Immature natural killer cell (primary cell): ENCODE measurements around the gene FBXO21. TPM values are rescaled to one million over a fixed set of nuclear protein-coding genes. Genes with fewer than 3 reads are reported as not detected.
"Not testable (repeated sequence)": the region's sequence is repeated elsewhere in the genome, so short reads cannot be mapped to it uniquely, and the experiment has no call there.

Experiments
- DNase-seq, 3 donors: peaks; one replicate each; pipeline ENCODE4 v3.0.0; 2022; ENCODE audit warnings: mixed read lengths in 1 of 3
- H3K27ac Mint-ChIP-seq, 6 donors: one replicate each; pipeline ENCODE4 v1.8.0; 2020; ENCODE audit warnings: mixed read lengths in 6 of 6, mild to moderate bottlenecking in 5 of 6, inconsistent platforms in 4 of 6, moderate library complexity in 3 of 6
- H3K27me3 Mint-ChIP-seq, 3 donors: one replicate each; pipeline ENCODE4 v1.8.0; 2020 to 2021; ENCODE audit warnings: low read depth in 3 of 3, mild to moderate bottlenecking in 3 of 3, mixed read lengths in 3 of 3, moderate library complexity in 3 of 3, inconsistent platforms in 1 of 3
- H3K36me3 Mint-ChIP-seq, 3 donors: one replicate each; pipeline ENCODE4 v1.8.0; 2020; ENCODE audit warnings: mixed read lengths in 3 of 3, inconsistent platforms in 2 of 3, mild to moderate bottlenecking in 2 of 3
- H3K4me1 Mint-ChIP-seq, 2 donors: one replicate each; pipeline ENCODE4 v1.8.0; 2020; ENCODE audit warnings: inconsistent platforms in 2 of 2, mild to moderate bottlenecking in 2 of 2, mixed read lengths in 2 of 2, moderate library complexity in 1 of 2
- H3K4me3 Mint-ChIP-seq, 5 donors: one replicate each; pipeline ENCODE4 v1.8.0; 2020; ENCODE audit warnings: mild to moderate bottlenecking in 5 of 5, mixed read lengths in 5 of 5, inconsistent platforms in 3 of 5, moderate library complexity in 3 of 5
- H3K9me3 Mint-ChIP-seq, 6 donors: one replicate each; pipeline ENCODE4 v1.8.0; 2020; ENCODE audit warnings: mild to moderate bottlenecking in 6 of 6, mixed read lengths in 6 of 6, inconsistent platforms in 4 of 6, moderate library complexity in 3 of 6
- polyA plus RNA-seq, 3 donors: library from polyadenylated mRNA; unstranded; fragments of 300-500 nt; fragmentation: Illumina TruSeq; gene quantifications; one replicate each; pipeline ENCODE4 v1.2.3, GENCODE V29; 2021

Gene FBXO21
- polyA plus RNA-seq, 3 donors from 2014 or later, result 32.2 to 52.7 (median 49.2) TPM

GRCh38 chr12:117213295-117213808 is 23.1 kb upstream of the FBXO21 start:
- no peak for DNase-seq
- H3K4me3 Mint-ChIP-seq, result no peak overlapping the region
- H3K27me3 Mint-ChIP-seq, result peaks cover 0 to 15% (median 6%) of the 10 kb centered on the region in 3 donors
- no peaks in the 10 kb centered on the region for H3K36me3 Mint-ChIP-seq
- no peaks in the 10 kb centered on the region for H3K4me1 Mint-ChIP-seq
- no peak overlapping the region for H3K27ac Mint-ChIP-seq
- no peaks in the 10 kb centered on the region for H3K9me3 Mint-ChIP-seq

DNA sequence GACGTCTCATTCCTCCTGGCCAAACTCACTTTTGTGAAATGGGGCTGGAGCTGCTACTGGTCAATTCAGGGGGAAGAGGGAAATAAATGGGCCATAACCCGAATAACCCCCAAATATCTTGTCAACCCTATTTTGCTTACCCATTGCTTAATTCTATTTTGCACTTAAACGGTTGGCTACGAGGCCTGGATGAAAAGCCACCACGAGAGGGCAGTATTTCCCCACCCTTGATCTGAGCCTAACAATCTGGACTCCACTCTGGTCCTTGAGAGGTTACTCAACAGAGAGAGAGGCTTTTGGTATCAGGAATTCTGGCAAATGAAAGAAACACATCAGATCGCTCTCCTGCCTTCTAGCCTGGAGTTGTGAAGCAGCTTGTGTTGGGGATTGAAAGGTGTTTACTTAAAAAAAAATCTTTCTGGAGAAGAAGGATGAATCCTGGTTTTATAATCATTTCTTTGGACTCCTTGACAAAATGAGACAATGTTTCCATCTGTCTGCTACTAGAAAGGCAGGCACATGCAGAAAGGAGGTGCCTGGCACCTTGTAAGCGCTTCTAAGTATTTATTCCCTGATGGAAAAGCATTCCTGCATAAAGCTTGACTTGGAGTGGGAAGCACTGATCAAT is 22.4 kb upstream of the FBXO21 start:
- Mint-ChIP-seq H3K27me3 (peaks cover 0 to 18% (median 8%) of the 10 kb centered on the region in 3 donors), H3K9me3 (no peaks in the 10 kb centered on the region), H3K36me3 (no peaks in the 10 kb centered on the region), H3K27ac (no peak overlapping the region), H3K4me3 (no peak overlapping the region), H3K4me1 (no peaks in the 10 kb centered on the region)
- DNase-seq, result peak; percentile 26 to 35 (median 29)

- Mint-ChIP-seq H3K4me3 (no peak overlapping the region), H3K27me3 (peaks cover 4 to 15% (median 6%) of the 10 kb centered on the region in 3 donors), H3K27ac (no peak overlapping the region), H3K36me3 (no peaks in the 10 kb centered on the region), H3K9me3 (no peaks in the 10 kb centered on the region), H3K4me1 (no peaks in the 10 kb centered on the region)
- no peak for DNase-seq
Observed at GRCh38 chr12:117210266-117210918, 20.1 kb upstream of the FBXO21 start.

GRCh38 chr12:117209626-117210025 is 19.4 kb upstream of the FBXO21 start:
- no peak for DNase-seq
- no peak overlapping the region for H3K27ac Mint-ChIP-seq
- no peak overlapping the region for H3K4me3 Mint-ChIP-seq
- peaks cover 4 to 14% (median 6%) of the 10 kb centered on the region in 3 donors for H3K27me3 Mint-ChIP-seq
- H3K36me3 Mint-ChIP-seq, result no peaks in the 10 kb centered on the region
- H3K9me3 Mint-ChIP-seq, result no peaks in the 10 kb centered on the region
- no peaks in the 10 kb centered on the region for H3K4me1 Mint-ChIP-seq

GRCh38 chr12:117208811-117209455 is 18.7 kb upstream of the FBXO21 start:
- Mint-ChIP-seq H3K4me1 (no peaks in the 10 kb centered on the region), H3K27ac (no peak overlapping the region), H3K4me3 (no peak overlapping the region), H3K36me3 (no peaks in the 10 kb centered on the region), H3K27me3 (peaks cover 4 to 14% (median 7%) of the 10 kb centered on the region in 3 donors), H3K9me3 (no peaks in the 10 kb centered on the region)
- no peak for DNase-seq

- Mint-ChIP-seq H3K9me3 (no peaks in the 10 kb centered on the region), H3K27me3 (peaks cover 4 to 14% (median 7%) of the 10 kb centered on the region in 3 donors), H3K27ac (no peak overlapping the region), H3K36me3 (no peaks in the 10 kb centered on the region), H3K4me1 (no peaks in the 10 kb centered on the region), H3K4me3 (no peak overlapping the region)
- DNase-seq, result no peak
Observed at GRCh38 chr12:117208206-117208605, 17.9 kb upstream of the FBXO21 start.

GRCh38 chr12:117207675-117208074 is 17.4 kb upstream of the FBXO21 start:
- no peak for DNase-seq
- H3K4me3 Mint-ChIP-seq, result no peak overlapping the region
- peaks cover 4 to 13% (median 7%) of the 10 kb centered on the region in 3 donors for H3K27me3 Mint-ChIP-seq
- H3K27ac Mint-ChIP-seq, result no peak overlapping the region
- no peaks in the 10 kb centered on the region for H3K9me3 Mint-ChIP-seq
- H3K4me1 Mint-ChIP-seq, result no peaks in the 10 kb centered on the region
- H3K36me3 Mint-ChIP-seq, result no peaks in the 10 kb centered on the region

- no peaks in the 10 kb centered on the region for H3K4me1 Mint-ChIP-seq
Observed at GRCh38 chr12:117202556-117202955, 12.3 kb upstream of the FBXO21 start.

GRCh38 chr12:117202033-117202432 is 11.8 kb upstream of the FBXO21 start:
- H3K9me3 Mint-ChIP-seq, result no peaks in the 10 kb centered on the region
- H3K4me3 Mint-ChIP-seq, result no peak overlapping the region
- no peaks in the 10 kb centered on the region for H3K36me3 Mint-ChIP-seq
- H3K27me3 Mint-ChIP-seq, result peaks cover 2 to 13% (median 6%) of the 10 kb centered on the region in 3 donors
- H3K4me1 Mint-ChIP-seq, result no peaks in the 10 kb centered on the region
- DNase-seq, result no peak
- H3K27ac Mint-ChIP-seq, result no peak overlapping the region

More at GRCh38 chr12:117202556-117202955, 12.3 kb upstream of the FBXO21 start:
- Mint-ChIP-seq H3K36me3 (no peaks in the 10 kb centered on the region), H3K27me3 (peaks cover 4 to 13% (median 6%) of the 10 kb centered on the region in 3 donors), H3K9me3 (no peaks in the 10 kb centered on the region), H3K4me3 (no peak overlapping the region), H3K27ac (no peak overlapping the region)
- no peak for DNase-seq

DNA sequence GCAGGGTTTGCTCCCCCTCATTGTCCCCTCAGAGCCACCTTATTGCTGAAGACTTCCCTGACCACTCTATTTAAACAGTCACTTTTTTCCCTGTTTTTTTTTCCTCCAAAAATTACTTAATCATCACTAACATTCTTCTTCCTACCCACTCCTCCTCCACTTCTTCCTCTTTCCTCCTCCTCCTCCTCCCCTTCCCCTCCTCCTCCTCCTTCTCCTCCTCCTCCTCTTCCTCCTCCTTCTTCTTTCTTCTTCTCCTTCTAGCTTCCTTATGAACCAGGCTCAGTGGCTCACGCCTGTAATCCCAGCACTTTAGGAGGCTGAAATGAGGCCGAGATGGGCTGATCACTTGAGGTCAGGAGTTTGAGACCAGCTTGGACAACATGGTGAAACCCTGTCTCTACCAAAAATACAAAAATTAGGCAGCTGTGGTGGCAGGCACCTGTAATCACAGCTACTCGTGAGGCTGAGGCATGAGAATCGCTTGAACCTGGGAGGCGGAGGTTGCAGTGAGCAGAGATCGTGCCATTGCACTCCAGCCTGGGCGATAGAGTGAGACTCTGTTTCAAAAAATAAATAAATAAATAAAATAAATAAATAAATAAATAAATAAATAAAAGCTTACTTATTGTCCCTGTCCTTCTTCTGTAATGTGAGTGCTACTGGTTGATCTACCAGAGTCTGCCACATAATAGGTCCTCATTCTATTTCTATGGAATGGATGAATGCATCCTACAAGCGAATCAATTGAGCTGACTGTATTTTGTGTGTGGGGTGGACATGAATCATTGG is 9.9 kb upstream of the FBXO21 start:
- not testable (repeated sequence) for H3K4me3 Mint-ChIP-seq, H3K27ac Mint-ChIP-seq, DNase-seq, H3K36me3 Mint-ChIP-seq, H3K9me3 Mint-ChIP-seq, H3K4me1 Mint-ChIP-seq
- peaks cover 0 to 16% (median 9%) of the 10 kb centered on the region in 3 donors for H3K27me3 Mint-ChIP-seq

DNA sequence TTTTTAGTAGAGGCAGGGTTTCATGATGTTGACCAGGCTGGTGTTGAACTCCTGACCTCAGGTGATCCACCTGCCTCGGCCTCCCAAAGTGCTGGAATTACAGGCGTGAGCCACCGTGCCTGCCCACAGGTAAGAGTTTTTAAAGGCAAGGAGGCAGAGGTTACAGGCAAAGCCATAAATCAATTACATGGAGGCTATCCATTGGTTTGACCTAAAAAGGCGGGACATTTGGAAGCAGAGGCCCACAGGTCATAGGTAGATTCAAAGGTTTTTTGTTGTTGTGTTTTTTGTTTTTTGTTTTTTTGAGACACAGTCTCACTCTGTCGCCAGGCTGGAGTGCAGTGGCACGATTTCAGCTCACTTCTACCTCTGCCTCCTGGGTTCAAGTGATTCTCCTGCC is 6.1 kb upstream of the FBXO21 start:
- H3K27me3 Mint-ChIP-seq, result peaks cover 2 to 11% (median 4%) of the 10 kb centered on the region in 3 donors
- not testable (repeated sequence) for DNase-seq, H3K27ac Mint-ChIP-seq, H3K4me3 Mint-ChIP-seq, H3K4me1 Mint-ChIP-seq, H3K36me3 Mint-ChIP-seq, H3K9me3 Mint-ChIP-seq

DNA sequence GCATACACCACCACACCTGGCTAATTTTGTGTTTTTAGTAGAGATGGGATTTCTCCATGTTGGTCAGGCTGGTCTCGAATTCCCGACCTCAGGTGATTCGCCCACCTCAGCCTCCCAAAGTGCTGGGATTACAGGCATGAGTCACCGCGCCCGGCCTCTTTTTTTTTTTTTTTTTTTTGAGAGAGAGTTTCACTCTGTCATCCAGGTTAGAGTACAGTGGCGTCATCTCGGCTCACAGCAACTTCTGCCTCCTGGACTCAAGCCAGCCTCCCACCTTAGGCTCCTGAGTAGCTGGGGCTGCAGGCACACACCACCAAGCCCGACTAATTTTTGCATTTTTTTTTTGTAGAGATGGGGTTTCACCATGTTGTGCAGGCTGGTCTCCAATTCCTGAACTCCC is 4.8 kb upstream of the FBXO21 start:
- DNase-seq, H3K4me3 Mint-ChIP-seq, H3K27ac Mint-ChIP-seq, H3K36me3 Mint-ChIP-seq, H3K4me1 Mint-ChIP-seq, H3K9me3 Mint-ChIP-seq: not testable (repeated sequence)
- peaks cover 2 to 13% (median 6%) of the 10 kb centered on the region in 3 donors for H3K27me3 Mint-ChIP-seq

GRCh38 chr12:117193903-117194302 is 3.6 kb upstream of the FBXO21 start:
- Mint-ChIP-seq H3K9me3 (no peaks in the 10 kb centered on the region), H3K36me3 (no peaks in the 10 kb centered on the region), H3K4me1 (peaks cover 9 to 11% of the 10 kb centered on the region in 2 donors), H3K27me3 (peaks cover 2 to 15% (median 12%) of the 10 kb centered on the region in 3 donors), H3K4me3 (no peak overlapping the region), H3K27ac (no peak overlapping the region)
- DNase-seq, result no peak
